K562 (cell line): Measurements from ENCODE around the gene TRUB2. TPM values are rescaled to one million over a fixed set of nuclear protein-coding genes. Genes with fewer than 3 reads are reported as not detected.

Source experiments
- CHD4 ChIP-seq: fragments of 200-600 bp; sonication (generic); IDR thresholded peaks from 3 replicates; pipeline ENCODE4 v1.6.1; 2012; ENCODE audit warnings: low read depth, mild to moderate bottlenecking, mixed read lengths, low read length, inconsistent platforms; ENCODE audit not compliant: insufficient read depth, insufficient replicate concordance, poor library complexity, severe bottlenecking
- COPS2 ChIP-seq: fragments of 450-650 bp; conservative IDR thresholded peaks from 2 replicates; pipeline ENCODE4 v1.6.1; 2016; ENCODE audit warnings: mild to moderate bottlenecking, moderate library complexity
- CREB3 ChIP-seq: fragments of 450-650 bp; conservative IDR thresholded peaks from 2 replicates; pipeline ENCODE4 v1.6.1; 2016; ENCODE audit warnings: missing genetic modification characterization, low read depth, mild to moderate bottlenecking, missing compliant biosample characterization, moderate library complexity
- EHMT2 ChIP-seq: fragments of 450-650 bp; IDR thresholded peaks from 2 replicates; pipeline ENCODE4 v1.6.1; 2018; ENCODE audit warnings: antibody characterized with exemption
- ELK3 ChIP-seq: fragments of 450-650 bp; formaldehyde crosslinking; IDR thresholded peaks from 2 replicates; pipeline ENCODE4 v1.4.0; 2020; ENCODE audit warnings: mild to moderate bottlenecking
- ETV6 ChIP-seq, 3 experiments: fragments of 150-350 bp in 1 of 3; sonication (generic) in 1 of 3; formaldehyde crosslinking in 1 of 3; IDR thresholded peaks; 2 replicates each; pipeline versions ENCODE4 v1.6.1 to v1.8.0; 2014 to 2022; ENCODE audit warnings: borderline replicate concordance in 2 of 3, low read depth in 2 of 3, antibody characterized with exemption in 1 of 3, low read length in 1 of 3, mild to moderate bottlenecking in 1 of 3, missing genetic modification reagents in 1 of 3
- FOXP1 ChIP-seq: sonication (generic); formaldehyde crosslinking; IDR thresholded peaks from 2 replicates; pipeline ENCODE4 v1.8.0; 2022; ENCODE audit warnings: mild to moderate bottlenecking, missing genetic modification reagents
- KLF1 ChIP-seq: fragments of 450-650 bp; IDR thresholded peaks from 2 replicates; pipeline ENCODE4 v1.6.1; 2016; ENCODE audit warnings: missing genetic modification characterization, missing compliant biosample characterization
- MECOM ChIP-seq: fragments of 250-450 bp; sonication (Bioruptor Pico); IDR thresholded peaks from 2 replicates; pipeline ENCODE4 v1.8.0; 2022; ENCODE audit warnings: inconsistent platforms
- SMAD2 ChIP-seq: fragments of 150-350 bp; IDR thresholded peaks from 2 replicates; pipeline ENCODE4 v1.6.1; 2014; ENCODE audit warnings: low read depth, mild to moderate bottlenecking, low read length
- SMC3 ChIP-seq: conservative IDR thresholded peaks from 2 replicates; pipeline ENCODE4 v1.6.1; 2011; ENCODE audit warnings: low read depth, low read length, improper control_type of control experiment; ENCODE audit not compliant: insufficient read depth
- TRIM24 ChIP-seq, 2 experiments: fragments of 450-650 bp; IDR thresholded peaks; 2 replicates each; pipeline ENCODE4 v1.6.1; 2016
- U2AF1 ChIP-seq: fragments of 200-400 bp; formaldehyde crosslinking; optimal IDR thresholded peaks from 2 replicates; pipeline ENCODE3; 2017; ENCODE audit warnings: mild to moderate bottlenecking, low read depth, low read length, moderate library complexity
- ZMIZ1 ChIP-seq, 2 experiments: fragments of 150-350 bp in 1 of 2; IDR thresholded peaks; 2 replicates each; pipeline ENCODE4 v1.6.1; 2012 to 2016; ENCODE audit warnings: low read depth in 2 of 2, low read length in 2 of 2, mild to moderate bottlenecking in 1 of 2, moderate library complexity in 1 of 2
- ZNF277 ChIP-seq: fragments of 250-450 bp; sonication (Bioruptor Pico); IDR thresholded peaks from 2 replicates; pipeline ENCODE4 v1.8.0; 2022; ENCODE audit warnings: inconsistent platforms, mild to moderate bottlenecking, moderate library complexity, borderline replicate concordance
- ZNF280B ChIP-seq: fragments of 250-450 bp; sonication (Bioruptor Pico); IDR thresholded peaks from 2 replicates; pipeline ENCODE4 v1.5.1; 2021; ENCODE audit warnings: mild to moderate bottlenecking
- ZNF408 ChIP-seq: fragments of 250-450 bp; sonication (Bioruptor Pico); IDR thresholded peaks from 2 replicates; pipeline ENCODE4 v1.4.0; 2020; ENCODE audit warnings: low read depth, mild to moderate bottlenecking, moderate library complexity
- ZNF586 ChIP-seq: fragments of 450-650 bp; formaldehyde crosslinking; conservative IDR thresholded peaks from 2 replicates; pipeline ENCODE4 v1.4.0; 2020; ENCODE audit warnings: mild to moderate bottlenecking, moderate library complexity
- polyA plus RNA-seq, 8 experiments: library from polyadenylated mRNA; depleted of rRNA in 4 of 8; stranded (reverse) in 5 of 8; unstranded in 3 of 8; fragments of >200 nt; fragmentation: Nextera tagmentation in 2 of 8; fragmentation: Illumina TruSeq in 1 of 8; extraction: Ambion mirVana in 2 of 8; extraction: Trizol in 1 of 8; gene quantifications; 2 replicates each; pipeline versions ENCODE4 v1.2.1 to v1.2.3, GENCODE V29; 2011 to 2014; ENCODE audit warnings: inconsistent platforms in 1 of 8, missing spikeins in 1 of 8
- total RNA-seq, 7 experiments: library from RNA; depleted of rRNA in 6 of 7; stranded (reverse); fragments of >200 nt in 6 of 7; fragmentation: Illumina TruSeq in 2 of 7; extraction: Trizol in 2 of 7; gene quantifications; 2 replicates each; pipeline versions ENCODE4 v1.2.1 to v1.2.3, GENCODE V29; 2011 to 2021; ENCODE audit warnings: low replicate concordance in 1 of 7

TRUB2 gene
- total and polyA plus RNA-seq, 9 of the 15 experiments (the other 6 are each of a cell fraction or from before 2014, with no cell fraction given) = 9.3 to 110 (median 63.0) TPM

GRCh38 chr9:128322404-128323211, at the start of gene TRUB2, which contains the start of gene COQ4 (continued):
- TF ChIP-seq ZNF280B = no peak
- TF ChIP-seq SMAD2 = no peak
- no peak for TF ChIP-seq ELK3
- no peak for TF ChIP-seq TRIM24 (IDR thresholded peaks at IDR 0.05)
- TF ChIP-seq COPS2 = no peak
- no peak for TF ChIP-seq MECOM (CRISPR knock-in tag)
- TF ChIP-seq ZNF408 (CRISPR knock-in tag) = no peak
- no peak for TF ChIP-seq EHMT2
- TF ChIP-seq CREB3 (tag) = no peak
- peak in 1 of 2 experiments; percentile 35; a peak in 2 of 4 replicates for TF ChIP-seq ETV6 (IDR thresholded peaks at IDR 0.05; ENCODE audit: borderline replicate concordance in 1 of 2, low read depth in 2 of 2, low read length in 1 of 2)
- TF ChIP-seq ETV6 (CRISPR knock-in tag; IDR thresholded peaks at IDR 0.05; ENCODE audit: borderline replicate concordance) = no peak
- peak; percentile 48 to 84; a peak in 3 of 4 replicates for TF ChIP-seq ZMIZ1 (IDR thresholded peaks at IDR 0.05; ENCODE audit: low read depth in 2 of 2, low read length in 2 of 2)
- TF ChIP-seq KLF1 (tag) = peak; percentile 92
- TF ChIP-seq ZNF586 (CRISPR knock-in tag) = no peak
- TF ChIP-seq FOXP1 (CRISPR knock-in tag) = no peak
- no peak for TF ChIP-seq CHD4
- TF ChIP-seq U2AF1 = peak; percentile 96
- TF ChIP-seq ZNF277 (CRISPR knock-in tag) = no peak
- TF ChIP-seq SMC3 = peak; percentile 33
